BLaER1 (cell line): ENCODE measurements around the gene DEAF1.
A peak's percentile ranks its signal among the peaks of the same experiment; 100 is the strongest.

ENCODE experiments used
- H3K27ac ChIP-seq: shearing (Covaris generic); formaldehyde crosslinking; 2 replicates; pipeline ENCODE4 v1.8.1; 2022
- H3K27me3 ChIP-seq: shearing (Covaris generic); formaldehyde crosslinking; 2 replicates; pipeline ENCODE4 v1.8.1; 2022
- H3K36me3 ChIP-seq: shearing (Covaris generic); formaldehyde crosslinking; 2 replicates; pipeline ENCODE4 v1.8.1; 2022
- H3K4me1 ChIP-seq: shearing (Covaris generic); formaldehyde crosslinking; 2 replicates; pipeline ENCODE4 v1.8.1; 2022
- H3K4me2 ChIP-seq: shearing (Covaris generic); formaldehyde crosslinking; 2 replicates; pipeline ENCODE4 v1.8.1; 2022
- H3K4me3 ChIP-seq: shearing (Covaris generic); formaldehyde crosslinking; 2 replicates; pipeline ENCODE4 v1.8.1; 2022
- H3K9ac ChIP-seq: shearing (Covaris generic); formaldehyde crosslinking; 2 replicates; pipeline ENCODE4 v1.8.1; 2022
- H3K9me3 ChIP-seq: shearing (Covaris generic); formaldehyde crosslinking; 2 replicates; pipeline ENCODE4 v1.8.1; 2022
- H4K20me1 ChIP-seq: shearing (Covaris generic); formaldehyde crosslinking; 2 replicates; pipeline ENCODE4 v1.8.1; 2022
- Cebpa-rat ChIP-seq: shearing (Covaris generic); IDR thresholded peaks from 2 replicates; pipeline ENCODE4 v1.8.1; 2022

The DEAF1 gene

DNA sequence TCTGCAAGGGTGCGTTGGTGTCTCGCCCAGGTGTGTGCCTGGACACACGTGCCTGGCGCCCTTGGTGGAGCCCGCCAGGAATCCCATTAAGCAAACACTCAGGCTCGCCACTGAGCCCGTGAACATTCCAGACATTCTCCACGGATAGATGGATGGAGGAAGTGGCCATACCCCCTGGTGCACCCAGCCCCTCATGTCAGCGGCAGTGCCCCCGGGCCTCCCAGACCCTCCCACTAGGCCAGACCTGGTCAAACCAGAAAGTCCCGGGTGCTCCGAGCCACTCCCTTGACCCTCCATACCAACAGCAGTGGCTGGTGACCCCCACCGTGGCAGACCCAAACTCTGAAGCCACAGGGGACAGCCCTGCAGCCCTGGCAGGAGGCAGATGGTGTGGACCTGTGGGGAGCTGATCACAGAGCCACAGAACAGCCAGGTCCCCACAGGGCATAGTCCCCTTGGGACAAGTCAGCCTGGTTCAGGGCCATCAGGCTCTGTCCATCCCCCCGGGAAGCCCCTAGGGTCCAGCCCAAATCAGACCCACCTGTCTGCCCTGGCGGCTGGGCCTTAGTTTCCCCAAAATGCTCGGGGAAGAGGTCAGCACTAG lies 12.9 kb upstream of the DEAF1 start:
- no peak for TF ChIP-seq Cebpa-rat
- Histone ChIP-seq H3K4me3 (no peak overlapping the region), H4K20me1 (peaks cover 36% of the 10 kb centered on the region), H3K9ac (no peak overlapping the region), H3K36me3 (peaks cover 21% of the 10 kb centered on the region; the same call in 1 of the 2 replicates), H3K4me1 (peaks cover 42% of the 10 kb centered on the region), H3K9me3 (no peaks in the 10 kb centered on the region), H3K27me3 (peaks cover 68% of the 10 kb centered on the region), H3K27ac (no peak overlapping the region), H3K4me2 (peak overlapping the region; percentile 35)

DNA sequence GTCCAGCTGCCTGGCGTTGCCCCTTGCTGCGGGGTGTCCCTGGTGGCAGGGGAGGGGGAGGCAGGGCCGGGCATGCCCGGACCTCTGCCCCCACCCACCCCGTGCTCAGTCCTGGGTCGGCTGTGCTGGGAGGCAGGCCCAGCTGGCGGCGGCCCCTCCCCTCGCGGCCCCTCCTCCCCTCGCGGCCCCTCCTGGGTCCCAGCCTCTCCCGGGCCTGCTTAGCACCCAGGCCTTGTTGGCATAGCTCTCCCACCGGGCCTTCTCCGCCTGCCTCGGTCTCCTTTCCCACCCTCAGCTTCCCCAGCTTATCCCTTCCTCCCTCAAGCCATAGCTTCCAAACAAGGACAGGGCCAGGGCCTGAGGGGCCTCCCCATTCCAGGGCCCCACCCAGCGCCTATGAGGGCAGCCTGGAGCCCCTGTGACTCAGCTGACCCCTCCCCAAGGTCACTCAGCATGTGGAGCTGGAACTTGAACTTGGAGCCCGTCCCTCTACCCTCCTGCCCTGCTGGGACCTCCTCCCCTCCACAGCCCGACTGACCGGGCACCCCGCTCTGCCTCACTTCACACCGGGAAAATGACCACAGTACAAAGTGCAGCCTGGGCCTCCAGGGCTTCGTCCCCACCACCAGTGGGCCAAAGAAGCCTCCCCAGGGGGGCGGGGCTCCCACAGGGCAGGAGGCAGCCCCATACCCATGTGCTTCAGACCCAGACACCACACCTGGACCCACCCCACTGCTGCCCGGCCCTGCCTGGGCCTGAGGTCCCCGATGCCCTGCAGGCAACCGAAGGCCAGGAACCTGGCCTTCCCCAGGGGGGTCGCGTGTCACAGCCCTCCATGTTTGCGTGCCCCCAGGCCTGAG lies 12.2 kb upstream of the DEAF1 start:
- H3K4me3 ChIP-seq = no peak overlapping the region
- H3K9me3 ChIP-seq = peaks cover under 1% of the 10 kb centered on the region; the same call in 1 of the 2 replicates
- H3K27me3 ChIP-seq = peaks cover 68% of the 10 kb centered on the region
- no peak for TF ChIP-seq Cebpa-rat
- H3K9ac ChIP-seq = no peak overlapping the region
- peaks cover 28% of the 10 kb centered on the region for H3K36me3 ChIP-seq
- H4K20me1 ChIP-seq = peaks cover 36% of the 10 kb centered on the region
- H3K4me2 ChIP-seq = peak overlapping the region; percentile 26; the same call in 1 of the 2 replicates
- H3K27ac ChIP-seq = no peak overlapping the region
- peaks cover 42% of the 10 kb centered on the region for H3K4me1 ChIP-seq

DNA sequence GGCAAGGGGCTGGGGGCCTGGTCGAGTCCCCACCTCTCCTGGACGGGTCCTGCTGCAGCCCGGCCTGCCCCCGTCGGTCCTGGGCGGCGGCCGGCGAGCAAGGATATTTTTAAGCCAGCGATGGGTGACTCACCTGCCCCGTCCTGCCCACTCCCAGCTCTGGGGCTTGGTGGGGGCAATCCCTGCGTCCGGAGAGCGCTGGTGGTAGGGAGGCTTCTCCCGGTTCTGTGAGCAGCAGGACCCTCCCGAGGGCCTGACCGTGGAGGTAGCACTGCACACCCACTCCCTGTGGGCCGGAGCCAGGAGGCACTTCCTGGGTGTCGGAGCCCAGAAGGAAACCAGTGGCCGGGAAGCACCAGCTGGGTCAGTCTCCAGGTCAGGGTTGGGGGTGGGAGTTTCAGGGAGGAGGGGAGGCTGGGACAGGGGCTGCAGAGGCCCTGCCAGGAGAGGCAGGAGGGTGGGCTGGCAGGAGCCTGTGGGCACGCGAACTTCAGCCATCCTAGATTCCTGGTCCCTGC lies 11.5 kb upstream of the DEAF1 start:
- H3K27ac ChIP-seq = no peak overlapping the region
- no peak for TF ChIP-seq Cebpa-rat
- peaks cover 67% of the 10 kb centered on the region for H3K27me3 ChIP-seq
- H4K20me1 ChIP-seq = peaks cover 36% of the 10 kb centered on the region
- H3K4me2 ChIP-seq = peak overlapping the region; percentile 26; the same call in 1 of the 2 replicates
- H3K36me3 ChIP-seq = peaks cover 35% of the 10 kb centered on the region
- no peak overlapping the region for H3K4me3 ChIP-seq
- no peak overlapping the region for H3K9ac ChIP-seq
- H3K4me1 ChIP-seq = peaks cover 49% of the 10 kb centered on the region
- peaks cover 7% of the 10 kb centered on the region; the same call in 1 of the 2 replicates for H3K9me3 ChIP-seq

DNA sequence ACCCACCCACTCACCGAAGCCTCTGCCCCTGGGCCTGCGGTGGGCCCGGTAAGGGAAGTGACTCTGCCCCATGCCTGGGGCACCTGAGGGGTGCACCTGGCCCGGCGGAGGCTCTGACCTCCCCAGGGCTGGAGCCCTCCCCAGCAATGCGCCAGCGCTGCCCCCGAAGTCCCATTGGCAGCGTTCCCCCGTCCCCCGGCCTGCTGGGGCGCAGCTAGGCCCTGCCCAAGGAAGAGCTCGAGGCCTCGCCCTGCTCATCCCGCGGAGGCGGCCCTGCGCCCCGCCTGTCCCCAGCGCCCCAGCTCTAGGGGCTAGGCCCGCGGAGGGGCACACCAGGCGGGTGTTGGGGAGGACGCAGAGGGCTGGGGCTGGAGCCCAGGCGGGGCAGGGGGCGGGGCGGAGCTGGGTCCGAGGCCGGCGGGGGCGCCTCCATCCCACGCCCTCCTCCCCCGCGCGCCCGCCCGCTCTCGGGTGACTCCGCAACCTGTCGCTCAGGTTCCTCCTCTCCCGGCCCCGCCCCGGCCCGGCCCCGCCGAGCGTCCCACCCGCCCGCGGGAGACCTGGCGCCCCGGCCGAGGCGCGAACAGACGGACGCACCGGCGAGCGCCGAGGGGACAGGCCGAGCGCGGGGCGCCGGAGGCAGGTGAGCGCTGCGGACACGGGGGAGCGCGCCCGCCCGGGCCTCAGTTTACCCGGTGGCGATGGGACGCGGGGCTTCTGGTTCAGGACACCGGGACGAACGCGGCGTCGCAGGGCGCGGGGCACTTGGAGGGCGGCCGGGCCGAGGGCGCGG lies 10.8 kb upstream of the DEAF1 start, which contains the start of gene EPS8L2:
EPS8L2 (plus strand) TSS at position 586 of the 793 bp plus-strand sequence. CDS start 3,177 bp downstream, outside the sequence.
- Histone ChIP-seq H3K36me3 (peaks cover 35% of the 10 kb centered on the region), H3K9ac (no peak within 1 kb of the TSS), H3K4me1 (peaks cover 49% of the 10 kb centered on the region), H3K27ac (no peak within 1 kb of the TSS), H3K4me3 (no peak within 1 kb of the TSS), H4K20me1 (peaks cover 40% of the 10 kb centered on the region), H3K27me3 (peaks cover 62% of the 10 kb centered on the region), H3K9me3 (peaks cover 8% of the 10 kb centered on the region; the same call in 1 of the 2 replicates), H3K4me2 (peak within 1 kb of the TSS; percentile 26; the same call in 1 of the 2 replicates)
- TF ChIP-seq Cebpa-rat = no peak

DNA sequence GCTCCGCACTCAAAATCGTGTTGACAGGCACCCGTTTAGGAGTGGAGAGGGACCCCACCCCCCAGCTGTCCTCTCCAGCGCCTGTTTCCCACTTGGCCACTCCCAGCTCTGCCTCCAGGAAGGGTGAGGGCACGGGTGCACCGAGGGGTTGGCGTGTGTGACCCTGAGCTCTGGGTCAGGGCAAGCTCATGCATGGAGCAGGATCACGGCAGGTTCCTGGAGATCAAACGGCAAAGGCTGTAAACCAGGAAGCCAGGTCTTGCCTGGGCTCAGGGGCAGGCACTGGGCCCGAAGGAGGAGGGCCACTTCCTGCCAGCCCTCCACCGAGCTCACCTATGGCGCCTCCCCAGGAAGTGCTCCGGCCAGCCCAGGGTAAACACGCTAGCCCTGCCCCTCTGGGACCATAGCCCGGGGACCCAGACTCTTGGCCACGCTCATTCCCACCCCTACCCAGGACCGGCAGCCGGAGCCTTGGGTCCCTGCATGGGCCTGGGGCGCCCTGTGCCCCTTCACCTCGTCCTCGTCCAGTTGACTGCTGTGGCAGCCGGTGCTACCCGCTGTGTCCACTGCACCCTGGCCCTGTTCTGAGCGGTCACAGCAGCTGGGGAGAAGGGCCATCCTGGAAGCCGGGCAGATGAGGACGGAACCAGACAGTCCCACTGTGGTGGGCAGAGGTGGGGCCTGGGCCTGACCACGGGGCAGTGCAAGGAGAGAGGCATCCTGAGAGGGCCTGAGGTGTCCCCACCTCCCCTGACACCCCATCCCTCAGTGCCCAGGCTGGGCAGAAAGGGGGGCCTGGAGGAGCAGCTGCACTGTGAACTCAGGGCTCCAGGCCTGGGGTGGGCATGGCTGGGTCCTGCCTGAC lies 10.0 kb upstream of the DEAF1 start:
- Histone ChIP-seq H3K4me2 (no peak overlapping the region), H3K4me3 (no peak overlapping the region)

DNA sequence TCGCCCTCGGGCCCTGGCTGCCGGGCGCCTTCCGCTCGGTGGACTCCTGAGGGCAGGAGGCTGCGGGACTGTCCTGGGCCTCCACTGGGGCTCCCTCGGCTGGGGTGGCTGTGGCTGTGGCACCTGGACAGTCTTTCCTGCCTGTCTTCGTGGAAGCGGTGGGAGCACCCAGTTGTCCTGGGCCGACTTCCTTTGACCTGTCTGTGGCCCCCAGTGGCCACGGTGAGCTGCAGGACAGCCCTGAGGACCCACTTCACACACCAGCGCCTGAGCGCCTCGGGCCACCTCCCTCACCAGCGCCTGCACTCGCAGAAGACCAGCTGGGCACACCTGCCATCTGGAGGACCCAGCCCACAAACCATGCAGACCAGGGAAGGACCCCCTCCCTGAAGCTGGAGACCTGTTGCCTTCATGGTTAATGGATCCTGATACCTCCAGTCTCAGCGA lies 9.2 kb upstream of the DEAF1 start:
- peaks cover 8% of the 10 kb centered on the region; the same call in 1 of the 2 replicates for H3K9me3 ChIP-seq
- peaks cover 52% of the 10 kb centered on the region for H3K4me1 ChIP-seq
- TF ChIP-seq Cebpa-rat = no peak
- no peak overlapping the region for H3K4me3 ChIP-seq
- no peak overlapping the region for H3K27ac ChIP-seq
- H3K27me3 ChIP-seq = peaks cover 46% of the 10 kb centered on the region
- H3K36me3 ChIP-seq = peaks cover 35% of the 10 kb centered on the region
- no peak overlapping the region for H3K9ac ChIP-seq
- H4K20me1 ChIP-seq = peaks cover 55% of the 10 kb centered on the region
- no peak overlapping the region for H3K4me2 ChIP-seq

More for the DNA sequence above, 10.0 kb upstream of the DEAF1 start:
- no peak for TF ChIP-seq Cebpa-rat
- H3K9me3 ChIP-seq = peaks cover 8% of the 10 kb centered on the region; the same call in 1 of the 2 replicates
- no peak overlapping the region for H3K9ac ChIP-seq
- H4K20me1 ChIP-seq = peaks cover 47% of the 10 kb centered on the region
- H3K36me3 ChIP-seq = peaks cover 35% of the 10 kb centered on the region
- H3K27ac ChIP-seq = no peak overlapping the region
- H3K4me1 ChIP-seq = peaks cover 49% of the 10 kb centered on the region
- H3K27me3 ChIP-seq = peaks cover 53% of the 10 kb centered on the region

DNA sequence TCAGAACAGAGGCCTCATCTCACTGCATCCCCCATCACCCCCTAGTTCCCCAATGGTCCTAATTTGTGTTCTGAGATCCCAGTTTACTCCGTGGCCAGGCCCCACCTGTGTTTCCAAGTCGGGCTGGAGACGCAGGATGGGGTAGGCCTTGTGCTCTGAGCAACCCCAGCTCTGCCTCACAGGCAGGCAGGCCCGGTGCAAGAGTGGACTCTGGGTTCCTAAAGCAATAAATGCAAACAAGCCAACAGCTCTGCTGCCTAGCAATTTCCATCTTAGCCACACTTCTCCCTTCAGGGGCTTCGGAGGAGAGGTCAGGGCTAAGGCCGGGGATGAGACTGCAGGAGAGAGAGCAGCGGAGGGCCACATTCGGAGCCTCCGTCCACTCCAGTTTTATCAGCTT lies 8.5 kb upstream of the DEAF1 start:
- H3K4me2 ChIP-seq = no peak overlapping the region
- peaks cover 8% of the 10 kb centered on the region; the same call in 1 of the 2 replicates for H3K9me3 ChIP-seq
- H3K4me3 ChIP-seq = no peak overlapping the region
- no peak overlapping the region for H3K27ac ChIP-seq
- peaks cover 41% of the 10 kb centered on the region for H3K27me3 ChIP-seq
- no peak for TF ChIP-seq Cebpa-rat
- H4K20me1 ChIP-seq = peaks cover 62% of the 10 kb centered on the region
- peaks cover 57% of the 10 kb centered on the region for H3K4me1 ChIP-seq
- H3K9ac ChIP-seq = no peak overlapping the region
- H3K36me3 ChIP-seq = peaks cover 35% of the 10 kb centered on the region
